ENCODE results near the gene ZBTB40.

GRCh38 chr1:22418933-22419382 is 32.7 kb upstream of the ZBTB40 start:
- TF ChIP-seq MAX (IDR thresholded peaks at IDR 0.05) (no peak), CTCF (IDR thresholded peaks at IDR 0.05) (no peak), E2F6 (IDR thresholded peaks at IDR 0.05; ENCODE audit: borderline replicate concordance, low read depth) (no peak), PBX3 (IDR thresholded peaks at IDR 0.05) (no peak), SMC3 (IDR thresholded peaks at IDR 0.05) (no peak), ZC3H11A (IDR thresholded peaks at IDR 0.05) (no peak), RFX5 (IDR thresholded peaks at IDR 0.05) (no peak), POLR2A (IDR thresholded peaks at IDR 0.05; ENCODE audit: low read length) (no peak), JUN (IDR thresholded peaks at IDR 0.05) (no peak), CHD2 (IDR thresholded peaks at IDR 0.05; ENCODE audit: low read length, partially characterized antibody) (no peak), REST (IDR thresholded peaks at IDR 0.05) (no peak), ELK1 (IDR thresholded peaks at IDR 0.05; ENCODE audit: low read depth, low read length) (no peak)
